DOHH2 (cell line): ENCODE measurements around the gene MARK4.

Experiments used
- H3F3A ChIP-seq: fragments of 200-600 bp; sonication (generic), shearing (Covaris generic); 2 replicates; pipeline ENCODE4 v1.6.0; 2016; ENCODE audit warnings: antibody characterized with exemption, mild to moderate bottlenecking; ENCODE audit not compliant: control insufficient read depth, insufficient read depth
- H3K27ac ChIP-seq: fragments of 200-600 bp; sonication (generic); 2 replicates; pipeline ENCODE4 v1.5.1; 2014; ENCODE audit warnings: low read depth, mild to moderate bottlenecking, low read length, moderate library complexity
- H3K27me3 ChIP-seq: fragments of 200-600 bp; sonication (generic); 2 replicates; pipeline ENCODE4 v1.6.1; 2014; ENCODE audit warnings: mild to moderate bottlenecking, low read length, mixed read lengths; ENCODE audit not compliant: control insufficient read depth
- H3K36me3 ChIP-seq: fragments of 200-600 bp; sonication (generic); 2 replicates; pipeline ENCODE4 v1.6.1; 2014; ENCODE audit warnings: mild to moderate bottlenecking, low read length, moderate library complexity, mixed read lengths; ENCODE audit not compliant: control insufficient read depth
- H3K4me1 ChIP-seq: fragments of 200-600 bp; sonication (generic); 2 replicates; pipeline ENCODE4 v1.6.1; 2014; ENCODE audit warnings: mild to moderate bottlenecking, low read length, mixed read lengths; ENCODE audit not compliant: control insufficient read depth
- H3K4me2 ChIP-seq: fragments of 200-600 bp; sonication (generic); 2 replicates; pipeline ENCODE4 v1.6.0; 2014; ENCODE audit warnings: mild to moderate bottlenecking, low read length, moderate library complexity
- H3K4me3 ChIP-seq: fragments of 200-600 bp; sonication (generic); 2 replicates; pipeline ENCODE4 v1.5.1; 2014; ENCODE audit warnings: mild to moderate bottlenecking, low read length, mixed read lengths
- H3K79me2 ChIP-seq: fragments of 200-600 bp; sonication (generic); 2 replicates; pipeline ENCODE4 v1.6.1; 2014; ENCODE audit warnings: mild to moderate bottlenecking, low read length, mixed read lengths; ENCODE audit not compliant: control insufficient read depth
- H3K9me2 ChIP-seq: fragments of 200-600 bp; sonication (generic); replicated peaks from 2 replicates; pipeline ENCODE4 v1.6.1; 2014; ENCODE audit warnings: mild to moderate bottlenecking, low read length, mixed read lengths; ENCODE audit not compliant: control insufficient read depth
- H3K9me3 ChIP-seq: fragments of 200-600 bp; sonication (generic); 2 replicates; pipeline ENCODE4 v1.6.1; 2014; ENCODE audit warnings: antibody characterized with exemption, low read length, mixed read lengths; ENCODE audit not compliant: control insufficient read depth, insufficient read depth
- H4K20me1 ChIP-seq: fragments of 200-600 bp; sonication (generic); 2 replicates; pipeline ENCODE4 v1.6.0; 2014; ENCODE audit warnings: low read depth, mild to moderate bottlenecking, antibody characterized with exemption, low read length, moderate library complexity; ENCODE audit not compliant: control insufficient read depth, insufficient read depth
- EZH2phosphoT487 ChIP-seq: fragments of 200-600 bp; sonication (generic); IDR thresholded peaks from 2 replicates; pipeline ENCODE4 v1.6.1; 2017; ENCODE audit warnings: borderline replicate concordance, mild to moderate bottlenecking, antibody characterized with exemption, low read length, moderate library complexity, mixed read lengths
- TF ChIP-seq, protein P1 (sequence below): fragments of 200-600 bp; sonication (generic); IDR thresholded peaks from one replicate; pipeline ENCODE4 v1.5.1; 2014; ENCODE audit warnings: antibody characterized with exemption, mild to moderate bottlenecking, low read depth, low read length; ENCODE audit not compliant: poor library complexity, severe bottlenecking

The MARK4 gene

GRCh38 chr19:45297674-45298073 lies 46.6 kb downstream of the MARK4 start:
- Histone ChIP-seq H3K36me3 (no peaks in the 10 kb centered on the region), H3K9me3 (no peaks in the 10 kb centered on the region), H3K9me2 (no peaks in the 10 kb centered on the region), H3K4me1 (no peaks in the 10 kb centered on the region), H3K27ac (no peak overlapping the region), H3K4me2 (no peak overlapping the region), H4K20me1 (no peaks in the 10 kb centered on the region), H3K79me2 (no peaks in the 10 kb centered on the region), H3K27me3 (no peaks in the 10 kb centered on the region), H3K4me3 (no peak overlapping the region), H3F3A (no peaks in the 10 kb centered on the region)
- no peak for TF ChIP-seq EZH2phosphoT487
- TF ChIP-seq, protein P1, sequence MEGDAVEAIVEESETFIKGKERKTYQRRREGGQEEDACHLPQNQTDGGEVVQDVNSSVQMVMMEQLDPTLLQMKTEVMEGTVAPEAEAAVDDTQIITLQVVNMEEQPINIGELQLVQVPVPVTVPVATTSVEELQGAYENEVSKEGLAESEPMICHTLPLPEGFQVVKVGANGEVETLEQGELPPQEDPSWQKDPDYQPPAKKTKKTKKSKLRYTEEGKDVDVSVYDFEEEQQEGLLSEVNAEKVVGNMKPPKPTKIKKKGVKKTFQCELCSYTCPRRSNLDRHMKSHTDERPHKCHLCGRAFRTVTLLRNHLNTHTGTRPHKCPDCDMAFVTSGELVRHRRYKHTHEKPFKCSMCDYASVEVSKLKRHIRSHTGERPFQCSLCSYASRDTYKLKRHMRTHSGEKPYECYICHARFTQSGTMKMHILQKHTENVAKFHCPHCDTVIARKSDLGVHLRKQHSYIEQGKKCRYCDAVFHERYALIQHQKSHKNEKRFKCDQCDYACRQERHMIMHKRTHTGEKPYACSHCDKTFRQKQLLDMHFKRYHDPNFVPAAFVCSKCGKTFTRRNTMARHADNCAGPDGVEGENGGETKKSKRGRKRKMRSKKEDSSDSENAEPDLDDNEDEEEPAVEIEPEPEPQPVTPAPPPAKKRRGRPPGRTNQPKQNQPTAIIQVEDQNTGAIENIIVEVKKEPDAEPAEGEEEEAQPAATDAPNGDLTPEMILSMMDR = no peak

- no peak for TF ChIP-seq EZH2phosphoT487
- TF ChIP-seq, protein P1 = no peak
- H3K36me3 ChIP-seq = no peaks in the 10 kb centered on the region
Observed at GRCh38 chr19:45298264-45298663, 47.2 kb downstream of the MARK4 start.

DNA sequence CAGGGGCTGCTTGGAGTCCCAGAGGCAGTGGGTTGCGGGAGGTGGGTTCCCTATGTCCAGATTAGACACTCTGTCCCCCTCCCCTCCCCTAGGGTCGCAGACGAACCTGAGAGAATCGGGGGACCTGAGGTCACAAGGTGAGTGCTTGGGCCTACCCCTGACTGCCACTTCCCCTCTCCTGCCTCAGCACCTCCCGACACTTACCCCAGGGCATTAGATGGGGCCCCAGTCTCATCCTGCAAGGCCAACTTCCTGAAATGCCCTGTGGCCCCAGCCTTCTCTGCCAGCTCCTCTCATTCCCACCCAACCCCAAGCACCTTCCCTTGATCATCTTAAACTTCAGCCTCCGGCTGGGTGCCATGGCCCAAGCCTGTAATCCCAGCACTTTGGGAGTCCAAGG lies 48.6 kb downstream of the MARK4 start:
- TF ChIP-seq EZH2phosphoT487 = no peak
- TF ChIP-seq, protein P1 = no peak
- Histone ChIP-seq H3F3A (no peaks in the 10 kb centered on the region), H3K4me3 (no peak overlapping the region), H3K79me2 (no peaks in the 10 kb centered on the region), H3K9me3 (no peaks in the 10 kb centered on the region), H4K20me1 (no peaks in the 10 kb centered on the region), H3K4me2 (no peak overlapping the region), H3K4me1 (no peaks in the 10 kb centered on the region), H3K27me3 (no peaks in the 10 kb centered on the region), H3K27ac (no peak overlapping the region), H3K36me3 (no peaks in the 10 kb centered on the region), H3K9me2 (no peaks in the 10 kb centered on the region)

More at GRCh38 chr19:45298264-45298663, 47.2 kb downstream of the MARK4 start:
- Histone ChIP-seq H4K20me1 (no peaks in the 10 kb centered on the region), H3K9me2 (no peaks in the 10 kb centered on the region), H3K4me3 (no peak overlapping the region), H3K27ac (no peak overlapping the region), H3K9me3 (no peaks in the 10 kb centered on the region), H3K4me1 (no peaks in the 10 kb centered on the region), H3K27me3 (no peaks in the 10 kb centered on the region), H3F3A (no peaks in the 10 kb centered on the region), H3K79me2 (no peaks in the 10 kb centered on the region), H3K4me2 (no peak overlapping the region)

DNA sequence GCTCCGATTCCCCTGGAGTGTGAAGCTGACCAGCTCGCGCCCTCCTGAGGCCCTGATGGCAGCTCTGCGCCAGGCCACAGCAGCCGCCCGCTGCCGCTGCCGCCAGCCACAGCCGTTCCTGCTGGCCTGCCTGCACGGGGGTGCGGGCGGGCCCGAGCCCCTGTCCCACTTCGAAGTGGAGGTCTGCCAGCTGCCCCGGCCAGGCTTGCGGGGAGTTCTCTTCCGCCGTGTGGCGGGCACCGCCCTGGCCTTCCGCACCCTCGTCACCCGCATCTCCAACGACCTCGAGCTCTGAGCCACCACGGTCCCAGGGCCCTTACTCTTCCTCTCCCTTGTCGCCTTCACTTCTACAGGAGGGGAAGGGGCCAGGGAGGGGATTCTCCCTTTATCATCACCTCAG lies 51.3 kb downstream of the MARK4 start:
- H3K27me3 ChIP-seq = no peaks in the 10 kb centered on the region
- no peak for TF ChIP-seq EZH2phosphoT487
- TF ChIP-seq, protein P1 = no peak
- no peaks in the 10 kb centered on the region for H3K9me2 ChIP-seq

More for the DNA sequence above, 51.3 kb downstream of the MARK4 start:
- Histone ChIP-seq H3K36me3 (no peaks in the 10 kb centered on the region), H3K4me3 (no peak overlapping the region), H3F3A (no peaks in the 10 kb centered on the region), H3K4me2 (no peak overlapping the region), H3K79me2 (no peaks in the 10 kb centered on the region), H3K9me3 (no peaks in the 10 kb centered on the region), H3K27ac (no peak overlapping the region), H4K20me1 (no peaks in the 10 kb centered on the region; the same call in 1 of the 2 replicates), H3K4me1 (no peaks in the 10 kb centered on the region)
